Left renal cortex interstitium (tissue), 4 donors: ENCODE data around the gene CDK19. TPM values are rescaled to one million over a fixed set of nuclear protein-coding genes. Genes with fewer than 3 reads are reported as not detected.

ENCODE experiments used
- DNase-seq, 4 donors: peaks; one replicate each; pipeline ENCODE4 v3.0.0-alpha.2; 2013; ENCODE audit warnings: low read depth in 4 of 4, low spot score in 2 of 4, missing footprints in 1 of 4
- polyA plus RNA-seq, 4 donors: library from polyadenylated mRNA; unstranded; fragments of 120-200 nt; gene quantifications; one replicate each; pipeline ENCODE4 v1.2.1, GENCODE V29; 2013; ENCODE audit not compliant: insufficient read length in 4 of 4

The CDK19 gene
- polyA plus RNA-seq, 4 donors = 30.8 to 41.6 (median 35.5) TPM

GRCh38 chr6:110665600-110665999 is 149.7 kb downstream of the CDK19 start:
- DNase-seq = no peak

GRCh38 chr6:110664933-110665332 is 150.3 kb downstream of the CDK19 start:
- no peak for DNase-seq

GRCh38 chr6:110662490-110663211 is 152.6 kb downstream of the CDK19 start:
- DNase-seq = no peak

GRCh38 chr6:110661414-110661813 is 153.9 kb downstream of the CDK19 start:
- DNase-seq = no peak

GRCh38 chr6:110660066-110660655 is 155.1 kb downstream of the CDK19 start:
- DNase-seq = no peak

GRCh38 chr6:110658631-110659211 is 156.5 kb downstream of the CDK19 start:
- DNase-seq = no peak

GRCh38 chr6:110656492-110656891 is 158.8 kb downstream of the CDK19 start:
- no peak for DNase-seq

- DNase-seq = no peak
These were observed 159.4 kb downstream of the CDK19 start for GRCh38 chr6:110655821-110656220.

GRCh38 chr6:110654096-110654820 is 161.0 kb downstream of the CDK19 start:
- no peak for DNase-seq

- DNase-seq = no peak
These were observed 161.9 kb downstream of the CDK19 start for GRCh38 chr6:110653381-110653780.

- no peak for DNase-seq
These were observed 162.7 kb downstream of the CDK19 start for GRCh38 chr6:110652520-110652919.

- no peak for DNase-seq
These were observed 164.5 kb downstream of the CDK19 start for GRCh38 chr6:110650755-110651154.

GRCh38 chr6:110649704-110650103 is 165.6 kb downstream of the CDK19 start:
- DNase-seq = no peak

GRCh38 chr6:110646951-110647910 is 168.0 kb downstream of the CDK19 start:
- no peak for DNase-seq

- DNase-seq = no peak
These were observed 168.9 kb downstream of the CDK19 start for GRCh38 chr6:110646419-110646698.

GRCh38 chr6:110645685-110646418 is 169.4 kb downstream of the CDK19 start:
- no peak for DNase-seq

- DNase-seq = no peak
These were observed 172.1 kb downstream of the CDK19 start for GRCh38 chr6:110643175-110643574.

GRCh38 chr6:110642711-110643110 is 172.6 kb downstream of the CDK19 start:
- no peak for DNase-seq

- no peak for DNase-seq
These were observed 178.5 kb downstream of the CDK19 start for GRCh38 chr6:110636781-110637180.

- no peak for DNase-seq
These were observed 180.2 kb downstream of the CDK19 start for GRCh38 chr6:110635096-110635495.
